Adrenal gland (tissue), 12 donors: ENCODE results near the gene LEKR1. TPM values are rescaled to one million over a fixed set of nuclear protein-coding genes. Genes with fewer than 3 reads are reported as not detected.

Experiments used
- DNase-seq, 7 donors: peaks; one replicate each; pipeline ENCODE4 v3.0.0-alpha.2; 2019 to 2020
- H3K27ac ChIP-seq, 5 donors: fragments of 200-600 bp; sonication (generic) in 4 of 5; 1 replicate in 3 of 5; 2 replicates in 2 of 5; pipeline versions ENCODE4 v1.5.1 to v1.8.0; 2016 to 2020; ENCODE audit warnings: mild to moderate bottlenecking in 1 of 5
- H3K27me3 ChIP-seq: fragments of 200-600 bp; 2 replicates; pipeline ENCODE4 v1.8.0; 2021
- H3K36me3 ChIP-seq, 2 donors: fragments of 200-600 bp; replicated peaks in 1 of 2; 1 replicate in 1 of 2; 2 replicates in 1 of 2; pipeline versions ENCODE4 v1.5.1 to v1.8.0; 2018 to 2022
- H3K4me1 ChIP-seq, 2 donors: fragments of 200-600 bp; replicated peaks in 1 of 2; 1 replicate in 1 of 2; 2 replicates in 1 of 2; pipeline versions ENCODE4 v1.5.1 to v1.8.0; 2018 to 2021
- H3K4me3 ChIP-seq, 4 donors: fragments of 200-600 bp; sonication (generic) in 3 of 4; one replicate each; pipeline ENCODE4 v1.5.1; 2016 to 2018
- H3K9me3 ChIP-seq, 3 donors: fragments of 200-600 bp; sonication (generic) in 1 of 3; replicated peaks in 1 of 3; 1 replicate in 2 of 3; 2 replicates in 1 of 3; pipeline versions ENCODE4 v1.5.1 to v1.8.0; 2016 to 2021
- POLR2A ChIP-seq, 2 donors: fragments of 450-650 bp; IDR thresholded peaks; one replicate each; pipeline ENCODE4 v1.6.1; 2017; ENCODE audit warnings: antibody characterized with exemption in 2 of 2, mild to moderate bottlenecking in 2 of 2, moderate library complexity in 1 of 2
- WGBS, 4 donors: extraction: QIAGEN DNeasy Blood & Tissue Kit in 2 of 4; methylation state at CpG; one replicate each; pipeline versions ENCODE4 v1.1.5 to v1.1.7; 2013 to 2017; 5-methylcytosine and 5-hydroxymethylcytosine counted together
- intact Hi-C, 2 donors: fragments of 100-400 bp; cut with DNase I; formaldehyde crosslinking; loops; one replicate each; pipeline versions ENCODE4 v1.14.1 to v1.15.0; 2022 to 2023
- polyA plus RNA-seq, 3 donors: library from polyadenylated mRNA; stranded (reverse); fragments of 200-250 nt in 2 of 3; fragments of 350-450 nt in 1 of 3; fragmentation: Illumina TruSeq in 1 of 3; extraction: RNeasy Lipid Tissue Mini Kit (QIAGEN cat#74804) in 1 of 3; gene quantifications; one replicate each; pipeline ENCODE4 v1.2.3, GENCODE V29; 2013 to 2014
- total RNA-seq, 9 donors: library from RNA; depleted of rRNA in 4 of 9; stranded (reverse); fragments of >200 nt in 4 of 9; fragments of 120-200 nt in 1 of 9; fragmentation: NEBNext Ultra II Directional in 1 of 9; extraction: Animal tissue kit (Norgen Biotek cat#: 25700) in 1 of 9; gene quantifications; one replicate each; pipeline versions ENCODE4 v1.1.0 to v1.2.4, GENCODE V29; 2013 to 2023
- TF ChIP-seq, protein P1 (sequence below), 6 experiments: fragments of 450-650 bp in 4 of 6; fragments of 200-600 bp in 2 of 6; sonication (generic) in 1 of 6; IDR thresholded peaks; 1 replicate in 5 of 6; 2 replicates in 1 of 6; pipeline versions ENCODE4 v1.5.1 to v1.8.0; 2016 to 2021; ENCODE audit warnings: antibody characterized with exemption in 6 of 6, mild to moderate bottlenecking in 2 of 6, moderate library complexity in 1 of 6
- donor health status: healthy with polysubstance abuse.
- donor health status: Bipolar disorder and iron deficiency.
- donor health status: DM: yes; HTN: yes; CAD: no.
- donor health status: DM: no; HTN: no; CAD: no.
- donor health status: DM: no; HTN: no; CAD: no.
- donor health status: DM: yes; HTN: yes; CAD: no.

The LEKR1 gene
- total and polyA plus RNA-seq, 12 donors: 0.28 to 2.3 (median 1.5) TPM

DNA sequence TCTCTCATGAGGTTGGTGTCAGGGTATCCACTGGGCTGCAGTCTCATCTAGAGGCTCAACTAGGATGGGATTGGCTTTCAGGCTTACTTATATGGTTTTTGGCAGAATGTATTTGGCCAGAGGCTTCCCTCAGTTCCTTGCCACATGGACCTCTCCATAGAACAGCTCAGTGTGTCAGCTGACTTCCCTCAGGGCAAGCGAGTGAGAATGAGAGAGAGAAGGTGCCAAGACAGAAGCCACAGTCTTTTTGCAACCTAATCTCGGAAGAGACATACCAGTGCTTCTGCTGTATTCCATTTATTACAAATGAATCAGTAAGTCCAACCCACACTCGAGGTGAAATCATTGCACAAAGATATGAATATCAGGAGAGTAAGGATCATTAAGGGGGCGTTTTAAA, 204.6 kb downstream of the LEKR1 start:
- H3K27ac ChIP-seq: no peak overlapping the region
- WGBS, 4 donors: 73 to 84% (median 81%) methylated on average over 4 of the region's 4 CpGs

DNA sequence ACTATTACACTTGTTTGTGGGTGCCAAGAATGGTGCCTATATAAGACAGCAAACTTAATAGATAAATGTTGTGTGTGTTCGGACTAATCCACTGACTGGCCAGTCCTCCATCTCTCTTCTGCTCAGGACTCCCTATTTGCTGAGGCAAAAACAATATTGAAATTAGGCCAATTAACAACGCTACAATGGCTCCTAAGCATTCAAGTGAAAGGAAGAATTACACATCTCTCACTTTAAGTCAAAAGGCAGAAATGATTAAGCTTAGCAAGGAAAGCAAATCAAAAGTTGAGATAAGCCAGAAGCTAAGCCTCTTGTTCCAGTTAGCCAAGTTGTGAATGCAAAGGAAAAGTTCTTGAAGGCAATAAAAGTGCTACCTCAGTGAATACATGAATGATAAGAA, 206.8 kb downstream of the LEKR1 start:
- Histone ChIP-seq H3K27me3 (no peaks in the 10 kb centered on the region), H3K36me3 (no peaks in the 10 kb centered on the region), H3K4me1 (no peaks in the 10 kb centered on the region), H3K9me3 (no peaks in the 10 kb centered on the region), H3K27ac (no peak overlapping the region), H3K4me3 (no peak overlapping the region)
- WGBS, 4 donors: 83 to 89% (median 87%) methylated on average over 2 of the region's 2 CpGs
- TF ChIP-seq, protein P1, sequence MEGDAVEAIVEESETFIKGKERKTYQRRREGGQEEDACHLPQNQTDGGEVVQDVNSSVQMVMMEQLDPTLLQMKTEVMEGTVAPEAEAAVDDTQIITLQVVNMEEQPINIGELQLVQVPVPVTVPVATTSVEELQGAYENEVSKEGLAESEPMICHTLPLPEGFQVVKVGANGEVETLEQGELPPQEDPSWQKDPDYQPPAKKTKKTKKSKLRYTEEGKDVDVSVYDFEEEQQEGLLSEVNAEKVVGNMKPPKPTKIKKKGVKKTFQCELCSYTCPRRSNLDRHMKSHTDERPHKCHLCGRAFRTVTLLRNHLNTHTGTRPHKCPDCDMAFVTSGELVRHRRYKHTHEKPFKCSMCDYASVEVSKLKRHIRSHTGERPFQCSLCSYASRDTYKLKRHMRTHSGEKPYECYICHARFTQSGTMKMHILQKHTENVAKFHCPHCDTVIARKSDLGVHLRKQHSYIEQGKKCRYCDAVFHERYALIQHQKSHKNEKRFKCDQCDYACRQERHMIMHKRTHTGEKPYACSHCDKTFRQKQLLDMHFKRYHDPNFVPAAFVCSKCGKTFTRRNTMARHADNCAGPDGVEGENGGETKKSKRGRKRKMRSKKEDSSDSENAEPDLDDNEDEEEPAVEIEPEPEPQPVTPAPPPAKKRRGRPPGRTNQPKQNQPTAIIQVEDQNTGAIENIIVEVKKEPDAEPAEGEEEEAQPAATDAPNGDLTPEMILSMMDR (IDR thresholded peaks at IDR 0.05): no peak
- no peak for TF ChIP-seq POLR2A (IDR thresholded peaks at IDR 0.05)
- no peak for DNase-seq
- intact Hi-C loops: no loop called here

More for the DNA sequence above, 204.6 kb downstream of the LEKR1 start:
- intact Hi-C loops: no loop called here
- Histone ChIP-seq H3K9me3 (no peaks in the 10 kb centered on the region), H3K4me3 (no peak overlapping the region), H3K4me1 (no peaks in the 10 kb centered on the region), H3K36me3 (no peaks in the 10 kb centered on the region), H3K27me3 (no peaks in the 10 kb centered on the region)
- no peak for DNase-seq
- TF ChIP-seq, protein P1 (IDR thresholded peaks at IDR 0.05): no peak
- TF ChIP-seq POLR2A (IDR thresholded peaks at IDR 0.05): no peak

DNA sequence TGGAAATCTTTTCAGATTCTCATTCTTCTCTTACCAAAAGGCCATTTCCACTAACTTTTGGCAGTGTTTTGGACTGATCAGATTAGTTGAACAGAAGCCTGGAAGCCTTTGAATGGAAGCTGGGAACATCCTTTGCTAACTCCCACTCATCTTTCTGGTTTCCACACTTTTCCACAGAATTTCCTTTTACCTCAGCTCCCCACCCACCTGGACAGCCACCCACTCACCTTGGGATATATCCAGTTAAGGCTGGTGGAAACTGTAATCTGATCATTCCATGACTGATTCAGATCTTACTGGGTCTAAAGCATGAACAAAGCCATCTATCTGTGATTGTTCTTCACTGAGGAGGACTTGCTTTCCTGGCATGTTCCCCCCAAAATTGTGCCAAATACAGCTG, 214.3 kb downstream of the LEKR1 start:
- TF ChIP-seq POLR2A (IDR thresholded peaks at IDR 0.05): no peak
- Histone ChIP-seq H3K4me3 (no peak overlapping the region), H3K27me3 (no peaks in the 10 kb centered on the region), H3K9me3 (no peaks in the 10 kb centered on the region), H3K4me1 (no peaks in the 10 kb centered on the region), H3K36me3 (no peaks in the 10 kb centered on the region), H3K27ac (no peak overlapping the region)
- intact Hi-C loops: no loop called here
- DNase-seq: no peak

DNA sequence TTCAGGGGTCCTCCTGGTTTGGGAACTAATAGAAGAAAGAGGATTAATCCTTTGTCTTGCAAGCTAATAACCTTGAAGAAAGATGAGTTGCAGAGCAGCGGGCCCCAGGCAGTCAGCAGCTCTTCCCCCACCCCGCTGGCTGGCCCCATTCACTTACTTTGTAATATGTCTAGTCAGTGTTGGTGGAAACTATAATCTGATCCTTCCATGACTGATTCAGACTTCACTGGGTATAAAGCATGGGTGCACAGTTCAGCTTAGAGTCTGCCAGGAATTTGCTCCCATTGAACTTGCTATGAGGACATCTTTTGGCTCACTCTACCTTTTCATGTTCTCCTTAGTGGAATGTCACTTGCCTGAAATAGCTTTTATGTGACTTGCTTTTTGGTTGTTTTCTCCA, 216.1 kb downstream of the LEKR1 start:
- no peaks in the 10 kb centered on the region for H3K9me3 ChIP-seq
- H3K4me1 ChIP-seq: no peaks in the 10 kb centered on the region
- no peak overlapping the region for H3K27ac ChIP-seq
- no peak overlapping the region for H3K4me3 ChIP-seq
- intact Hi-C loops: no loop called here
- no peak for DNase-seq
- H3K36me3 ChIP-seq: no peaks in the 10 kb centered on the region
- no peaks in the 10 kb centered on the region for H3K27me3 ChIP-seq
- no peak for TF ChIP-seq POLR2A (IDR thresholded peaks at IDR 0.05)
- TF ChIP-seq, protein P1 (IDR thresholded peaks at IDR 0.05): no peak
- 85 to 96% (median 94%) methylated on average over 2 of the region's 2 CpGs for WGBS, 4 donors

DNA sequence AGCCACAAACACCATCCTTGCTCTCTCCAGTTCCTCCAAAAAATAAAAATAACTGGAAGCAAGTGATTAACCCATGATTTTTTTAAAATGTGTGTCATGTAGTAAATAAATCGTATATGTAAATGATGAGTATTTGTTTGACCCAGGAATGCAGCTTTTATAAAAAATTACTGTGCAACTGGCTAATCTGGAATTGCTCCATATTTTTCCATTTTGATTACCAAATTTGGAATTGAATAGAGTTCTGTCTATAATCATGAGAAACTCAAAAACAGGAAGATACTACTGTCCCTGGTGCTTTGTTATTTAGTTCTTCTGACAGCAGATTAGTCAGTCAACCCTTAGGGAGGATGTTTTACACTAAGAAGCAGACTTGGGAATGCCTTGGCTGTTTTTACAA, 217.6 kb downstream of the LEKR1 start:
- Histone ChIP-seq H3K4me1 (no peaks in the 10 kb centered on the region), H3K36me3 (no peaks in the 10 kb centered on the region), H3K4me3 (no peak overlapping the region), H3K9me3 (no peaks in the 10 kb centered on the region), H3K27ac (no peak overlapping the region), H3K27me3 (no peaks in the 10 kb centered on the region)
- intact Hi-C loops: no loop called here
- no peak for DNase-seq
- TF ChIP-seq POLR2A (IDR thresholded peaks at IDR 0.05): no peak
- TF ChIP-seq, protein P1 (IDR thresholded peaks at IDR 0.05): no peak
- 57 to 68% (median 64%) methylated on average over 1 of the region's 1 CpG for WGBS, 4 donors
